Uterus (tissue), 4 donors: ENCODE results near the gene CTNND2. TPM values are rescaled to one million over a fixed set of nuclear protein-coding genes. Genes with fewer than 3 reads are reported as not detected.

Source experiments
- DNase-seq, 2 donors: peaks; one replicate each; pipeline ENCODE4 v3.0.0-alpha.2; 2019 to 2020
- H3K27ac ChIP-seq, 2 donors: fragments of 200-600 bp; sonication (generic); 1 replicate in 1 of 2; 2 replicates in 1 of 2; pipeline ENCODE4 v1.5.1; 2016 to 2018
- H3K27me3 ChIP-seq, 2 donors: fragments of 200-600 bp; sonication (generic); one replicate each; pipeline ENCODE4 v1.5.1; 2018 to 2019; ENCODE audit warnings: control low read depth in 1 of 2
- H3K36me3 ChIP-seq, 2 donors: fragments of 200-600 bp; sonication (generic); one replicate each; pipeline ENCODE4 v1.5.1; 2019; ENCODE audit warnings: control low read depth in 1 of 2
- H3K4me1 ChIP-seq, 2 donors: fragments of 200-600 bp; sonication (generic); one replicate each; pipeline ENCODE4 v1.5.1; 2018 to 2019; ENCODE audit warnings: control low read depth in 1 of 2
- H3K4me3 ChIP-seq, 2 donors: fragments of 200-600 bp; sonication (generic); 1 replicate in 1 of 2; 2 replicates in 1 of 2; pipeline ENCODE4 v1.5.1; 2018 to 2019; ENCODE audit warnings: mild to moderate bottlenecking in 1 of 2
- H3K9me3 ChIP-seq, 2 donors: fragments of 200-600 bp; sonication (generic); one replicate each; pipeline ENCODE4 v1.5.1; 2019; ENCODE audit warnings: control low read depth in 1 of 2
- CTCF ChIP-seq, 4 experiments: fragments of 200-600 bp in 2 of 4; fragments of 450-650 bp in 2 of 4; sonication (generic) in 2 of 4; IDR thresholded peaks; one replicate each; pipeline ENCODE4 v1.5.1; 2016 to 2019; ENCODE audit warnings: antibody characterized with exemption in 4 of 4, mild to moderate bottlenecking in 2 of 4, moderate library complexity in 1 of 4
- POLR2A ChIP-seq, 2 donors: fragments of 450-650 bp; IDR thresholded peaks; one replicate each; pipeline ENCODE4 v1.6.1; 2016; ENCODE audit warnings: antibody characterized with exemption in 2 of 2, mild to moderate bottlenecking in 1 of 2, moderate library complexity in 1 of 2
- intact Hi-C: fragments of 100-400 bp; cut with DNase I; formaldehyde crosslinking; loops from one replicate; pipeline ENCODE4 v1.15.1; 2023; ENCODE audit warnings: low total_unique reads
- total RNA-seq, 4 donors: library from RNA; depleted of rRNA in 3 of 4; stranded (reverse); fragments of >200 nt in 3 of 4; gene quantifications; one replicate each; pipeline versions ENCODE4 v1.1.0 to v1.2.4, GENCODE V29; 2014 to 2023
- donor health status: DM: yes; HTN: yes; CAD: no.

The CTNND2 gene
- total RNA-seq, 4 donors from 2014 or later: 0.49 to 1.2 TPM; not detected in 2

GRCh38 chr5:11514705-11515432, 389.4 kb downstream of the CTNND2 start:
- no peaks in the 10 kb centered on the region for H3K4me1 ChIP-seq
- H3K9me3 ChIP-seq: no peaks in the 10 kb centered on the region
- H3K36me3 ChIP-seq: no peaks in the 10 kb centered on the region
- H3K4me3 ChIP-seq: no peak overlapping the region
- TF ChIP-seq POLR2A (IDR thresholded peaks at IDR 0.05) (no peak), CTCF (IDR thresholded peaks at IDR 0.05) (no peak)
- intact Hi-C loops: no loop called here
- no peak for DNase-seq
- H3K27ac ChIP-seq: no peak overlapping the region
- H3K27me3 ChIP-seq: no peaks in the 10 kb centered on the region

- Histone ChIP-seq H3K9me3 (no peaks in the 10 kb centered on the region), H3K27ac (no peak overlapping the region), H3K4me1 (no peaks in the 10 kb centered on the region), H3K36me3 (no peaks in the 10 kb centered on the region), H3K4me3 (no peak overlapping the region), H3K27me3 (no peaks in the 10 kb centered on the region)
- TF ChIP-seq CTCF (IDR thresholded peaks at IDR 0.05) (no peak), POLR2A (IDR thresholded peaks at IDR 0.05) (no peak)
- intact Hi-C loops: no loop called here
- no peak for DNase-seq
These were observed 392.4 kb downstream of the CTNND2 start for GRCh38 chr5:11511878-11512277.

GRCh38 chr5:11510889-11511288, 393.4 kb downstream of the CTNND2 start:
- Histone ChIP-seq H3K9me3 (no peaks in the 10 kb centered on the region), H3K27me3 (no peaks in the 10 kb centered on the region), H3K4me1 (no peaks in the 10 kb centered on the region), H3K27ac (no peak overlapping the region), H3K36me3 (no peaks in the 10 kb centered on the region), H3K4me3 (no peak overlapping the region)
- no peak for DNase-seq
- intact Hi-C loops: no loop called here
- TF ChIP-seq POLR2A (IDR thresholded peaks at IDR 0.05) (no peak), CTCF (IDR thresholded peaks at IDR 0.05) (no peak)

GRCh38 chr5:11509793-11510192, 394.5 kb downstream of the CTNND2 start:
- H3K27ac ChIP-seq: no peak overlapping the region
- no peaks in the 10 kb centered on the region for H3K9me3 ChIP-seq
- no peaks in the 10 kb centered on the region for H3K4me1 ChIP-seq
- TF ChIP-seq POLR2A (IDR thresholded peaks at IDR 0.05): no peak
- no peak for TF ChIP-seq CTCF (IDR thresholded peaks at IDR 0.05)
- no peak for DNase-seq
- no peaks in the 10 kb centered on the region for H3K36me3 ChIP-seq
- intact Hi-C loops: no loop called here
- no peaks in the 10 kb centered on the region for H3K27me3 ChIP-seq
- H3K4me3 ChIP-seq: no peak overlapping the region

- no peak for DNase-seq
- Histone ChIP-seq H3K27me3 (no peaks in the 10 kb centered on the region), H3K27ac (no peak overlapping the region), H3K36me3 (no peaks in the 10 kb centered on the region), H3K9me3 (no peaks in the 10 kb centered on the region), H3K4me3 (no peak overlapping the region), H3K4me1 (no peaks in the 10 kb centered on the region)
- intact Hi-C loops: no loop called here
- TF ChIP-seq POLR2A (IDR thresholded peaks at IDR 0.05) (no peak), CTCF (IDR thresholded peaks at IDR 0.05) (no peak)
These were observed 396.9 kb downstream of the CTNND2 start for GRCh38 chr5:11507156-11507910.
